ENCODE data around the gene PGLYRP3. TPM values are rescaled to one million over a fixed set of nuclear protein-coding genes. Genes with fewer than 3 reads are reported as not detected.

The PGLYRP3 gene
- total and polyA plus RNA-seq, 12 donors = not detected

DNA sequence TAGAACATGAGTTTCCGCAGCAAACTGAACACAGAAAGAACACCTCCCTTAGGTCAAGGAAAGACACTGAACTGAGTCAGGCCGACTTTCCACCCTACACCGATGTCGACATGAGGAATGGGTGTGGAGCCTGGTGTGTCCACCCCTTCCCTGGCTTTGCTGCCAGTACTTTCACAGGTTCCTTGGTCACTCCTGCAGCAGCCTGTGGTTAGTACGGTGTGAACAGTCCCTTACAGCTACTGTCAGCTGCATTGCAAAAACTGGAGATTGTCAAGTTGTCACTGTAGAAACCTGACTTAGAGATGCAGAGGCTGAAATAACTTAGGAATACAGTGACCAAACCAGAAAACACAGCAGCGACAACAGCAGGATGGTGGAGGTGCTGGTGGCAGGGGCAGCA, 7.1 kb downstream of the PGLYRP3 start:
- Histone ChIP-seq H3K36me3 (replicated peaks in 1 of 2) (no peaks in the 10 kb centered on the region), H3K4me1 (replicated peaks in 1 of 2) (no peaks in the 10 kb centered on the region), H3K9me3 (replicated peaks in 1 of 3) (no peaks in the 10 kb centered on the region), H3K27ac (no peak overlapping the region), H3K4me3 (no peak overlapping the region), H3K27me3 (peaks cover 13% of the 10 kb centered on the region)
- no peak for DNase-seq
- 69 to 84% (median 71%) methylated on average over 6 of the region's 6 CpGs for WGBS, 4 donors
- intact Hi-C loops (cut with DNase I) = no loop called here
- no peak for TF ChIP-seq CTCF (IDR thresholded peaks at IDR 0.05)
- no peak for TF ChIP-seq POLR2A (IDR thresholded peaks at IDR 0.05)

- Histone ChIP-seq H3K36me3 (replicated peaks in 1 of 2) (no peaks in the 10 kb centered on the region), H3K4me3 (no peak overlapping the region), H3K9me3 (replicated peaks in 1 of 3) (no peaks in the 10 kb centered on the region), H3K27ac (no peak overlapping the region), H3K4me1 (replicated peaks in 1 of 2) (no peaks in the 10 kb centered on the region), H3K27me3 (peaks cover 8% of the 10 kb centered on the region)
- 59 to 72% (median 68%) methylated on average over 5 of the region's 5 CpGs for WGBS, 4 donors
- intact Hi-C loops (cut with DNase I) = no loop called here
- DNase-seq = no peak
- TF ChIP-seq POLR2A (IDR thresholded peaks at IDR 0.05) = no peak
- TF ChIP-seq CTCF (IDR thresholded peaks at IDR 0.05) = no peak
These were observed 10.4 kb downstream of the PGLYRP3 start for GRCh38 chr1:153302308-153302707.

DNA sequence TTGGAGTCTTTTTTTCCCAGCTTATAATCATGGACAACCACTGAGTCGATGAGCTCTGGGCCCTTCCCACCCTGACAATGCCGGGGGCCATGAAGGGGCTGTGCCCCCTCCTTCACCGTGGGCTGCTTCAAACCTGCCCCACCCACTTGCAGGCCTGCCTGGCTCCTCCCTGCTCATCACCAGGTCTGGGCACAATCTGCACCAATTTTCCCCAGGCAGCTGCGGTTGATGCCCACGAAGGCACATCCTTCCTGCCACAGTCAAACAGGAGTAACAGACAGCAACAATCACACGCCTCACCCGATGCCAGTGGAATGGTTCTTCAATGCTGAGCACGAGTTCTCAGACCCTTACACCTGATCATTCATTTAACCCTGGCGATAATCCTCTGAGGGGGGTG, 18.9 kb downstream of the PGLYRP3 start:
- intact Hi-C loops (cut with DNase I) = no loop called here
- WGBS, 4 donors = 62 to 66% (median 66%) methylated on average over 7 to 9 of the region's 9 CpGs
- TF ChIP-seq CTCF (IDR thresholded peaks at IDR 0.05) (no peak), POLR2A (IDR thresholded peaks at IDR 0.05) (no peak)
- DNase-seq = no peak
- Histone ChIP-seq H3K9me3 (replicated peaks in 1 of 3) (no peaks in the 10 kb centered on the region), H3K27ac (no peak overlapping the region), H3K27me3 (peaks cover 11% of the 10 kb centered on the region), H3K4me3 (no peak overlapping the region), H3K4me1 (replicated peaks in 1 of 2) (no peaks in the 10 kb centered on the region), H3K36me3 (replicated peaks in 1 of 2) (no peaks in the 10 kb centered on the region)

- H3K4me1 ChIP-seq (replicated peaks in 1 of 2) = no peaks in the 10 kb centered on the region
- H3K27me3 ChIP-seq = peaks cover 11% of the 10 kb centered on the region
- H3K27ac ChIP-seq = no peak overlapping the region
- no peaks in the 10 kb centered on the region for H3K9me3 ChIP-seq (replicated peaks in 1 of 3)
- WGBS, 4 donors = 73 to 81% (median 75%) methylated on average over 7 of the region's 7 CpGs
- no peak for TF ChIP-seq CTCF (IDR thresholded peaks at IDR 0.05)
- no peak for TF ChIP-seq POLR2A (IDR thresholded peaks at IDR 0.05)
- DNase-seq = no peak
- no peaks in the 10 kb centered on the region for H3K36me3 ChIP-seq (replicated peaks in 1 of 2)
- intact Hi-C loops (cut with DNase I) = no loop called here
- H3K4me3 ChIP-seq = no peak overlapping the region
These were observed 19.3 kb downstream of the PGLYRP3 start for GRCh38 chr1:153293480-153293775.
